ENCODE results near the gene ZFP90. TPM values are rescaled to one million over a fixed set of nuclear protein-coding genes. Genes with fewer than 3 reads are reported as not detected.
"Not testable (repeated sequence)": the region's sequence is repeated elsewhere in the genome, so short reads cannot be mapped to it uniquely, and the experiment has no call there.

ZFP90 gene
- total RNA-seq, 1 donor from 2014 or later: 19.4 TPM

- no peak for DNase-seq (ENCODE audit: low read depth, low spot score)
Measured at GRCh38 chr16:68517606-68518166, 21.4 kb upstream of the ZFP90 start.

GRCh38 chr16:68519225-68519745, 19.8 kb upstream of the ZFP90 start:
- DNase-seq (ENCODE audit: low read depth, low spot score): no peak

GRCh38 chr16:68520649-68521086, 18.4 kb upstream of the ZFP90 start:
- peak; percentile 44 for DNase-seq (ENCODE audit: low read depth, low spot score)

GRCh38 chr16:68524069-68524820, 14.8 kb upstream of the ZFP90 start:
- no peak for DNase-seq (ENCODE audit: low read depth, low spot score)

GRCh38 chr16:68526143-68526781, 12.8 kb upstream of the ZFP90 start:
- no peak for DNase-seq (ENCODE audit: low read depth, low spot score)

GRCh38 chr16:68526782-68527145, 12.3 kb upstream of the ZFP90 start:
- DNase-seq (ENCODE audit: low read depth, low spot score): no peak

- no peak for DNase-seq (ENCODE audit: low read depth, low spot score)
Measured at GRCh38 chr16:68528233-68528632, 10.9 kb upstream of the ZFP90 start.

GRCh38 chr16:68528686-68529379, 10.3 kb upstream of the ZFP90 start:
- DNase-seq (ENCODE audit: low read depth, low spot score): no peak

- DNase-seq (ENCODE audit: low read depth, low spot score): no peak
Measured at GRCh38 chr16:68529608-68529930, 9.5 kb upstream of the ZFP90 start.

- DNase-seq (ENCODE audit: low read depth, low spot score): peak; percentile 45
Measured at GRCh38 chr16:68529931-68530701, 9.0 kb upstream of the ZFP90 start.

- DNase-seq (ENCODE audit: low read depth, low spot score): no peak
Measured at GRCh38 chr16:68533937-68534336, 5.2 kb upstream of the ZFP90 start.

- no peak for DNase-seq (ENCODE audit: low read depth, low spot score)
Measured at GRCh38 chr16:68535331-68535730, 3.8 kb upstream of the ZFP90 start.

GRCh38 chr16:68539711-68540239, 684 bp downstream of the ZFP90 start:
- DNase-seq (ENCODE audit: low read depth, low spot score): no peak

- DNase-seq (ENCODE audit: low read depth, low spot score): no peak
Measured at GRCh38 chr16:68548947-68549346, 9.9 kb downstream of the ZFP90 start.

- DNase-seq (ENCODE audit: low read depth, low spot score): no peak
Measured at GRCh38 chr16:68553186-68553585, 14.1 kb downstream of the ZFP90 start.

- not testable (repeated sequence) for DNase-seq (ENCODE audit: low read depth, low spot score)
Measured at GRCh38 chr16:68560341-68560740, 21.2 kb downstream of the ZFP90 start.

GRCh38 chr16:68563631-68564381, 24.7 kb downstream of the ZFP90 start:
- no peak for DNase-seq (ENCODE audit: low read depth, low spot score)

GRCh38 chr16:68564382-68564985, 25.4 kb downstream of the ZFP90 start:
- no peak for DNase-seq (ENCODE audit: low read depth, low spot score)

- no peak for DNase-seq (ENCODE audit: low read depth, low spot score)
Measured at GRCh38 chr16:68574479-68574878, 35.4 kb downstream of the ZFP90 start.

- no peak for DNase-seq (ENCODE audit: low read depth, low spot score)
Measured at GRCh38 chr16:68575082-68575481, 36.0 kb downstream of the ZFP90 start.

Data from pulmonary artery endothelial cell (primary cell).